KMS-11 (cell line): ENCODE results near the gene C12orf75.
"Not testable (repeated sequence)": the region's sequence is repeated elsewhere in the genome, so short reads cannot be mapped to it uniquely, and the experiment has no call there.

Source experiments
- H2AFZ ChIP-seq: fragments of 200-600 bp; sonication (generic); 2 replicates; pipeline ENCODE4 v1.6.1; 2016; ENCODE audit warnings: antibody characterized with exemption, mixed run types, low read depth
- H3K27ac ChIP-seq: fragments of 200-600 bp; sonication (generic); 2 replicates; pipeline ENCODE4 v1.6.1; 2016; ENCODE audit warnings: mild to moderate bottlenecking, mixed run types
- H3K27me3 ChIP-seq: fragments of 200-600 bp; sonication (generic); 2 replicates; pipeline ENCODE4 v1.6.1; 2017; ENCODE audit warnings: mild to moderate bottlenecking, low read depth, mixed run types, moderate library complexity; ENCODE audit not compliant: insufficient read depth
- H3K36me3 ChIP-seq: fragments of 200-600 bp; sonication (generic); 2 replicates; pipeline ENCODE4 v1.6.1; 2017; ENCODE audit warnings: mild to moderate bottlenecking, mixed run types; ENCODE audit not compliant: insufficient read depth
- H3K4me1 ChIP-seq: fragments of 200-600 bp; sonication (generic); 2 replicates; pipeline ENCODE4 v1.6.1; 2016; ENCODE audit warnings: mild to moderate bottlenecking, low read depth, mixed run types; ENCODE audit not compliant: poor library complexity, severe bottlenecking
- H3K4me2 ChIP-seq: fragments of 200-600 bp; sonication (generic); 2 replicates; pipeline ENCODE4 v1.7.0; 2016; ENCODE audit warnings: mild to moderate bottlenecking, mixed run types
- H3K4me3 ChIP-seq: fragments of 200-600 bp; sonication (generic); IDR thresholded peaks from 2 replicates; pipeline ENCODE4 v1.6.1; 2017; ENCODE audit warnings: low read depth, low read length, mixed read lengths; ENCODE audit not compliant: insufficient read depth
- H3K79me2 ChIP-seq: fragments of 200-600 bp; sonication (generic); 2 replicates; pipeline ENCODE4 v1.6.1; 2016; ENCODE audit warnings: low read depth, mixed run types; ENCODE audit not compliant: insufficient read depth
- H3K9ac ChIP-seq: fragments of 200-600 bp; sonication (generic); 2 replicates; pipeline ENCODE4 v1.6.1; 2016; ENCODE audit warnings: mild to moderate bottlenecking, mixed run types
- H4K20me1 ChIP-seq: fragments of 200-600 bp; sonication (generic); 2 replicates; pipeline ENCODE4 v1.6.1; 2016; ENCODE audit warnings: mild to moderate bottlenecking, mixed run types; ENCODE audit not compliant: insufficient read depth
- CTCF ChIP-seq: fragments of 200-600 bp; sonication (generic); conservative IDR thresholded peaks from 2 replicates; pipeline ENCODE4 v1.6.1; 2017; ENCODE audit warnings: low read depth, mild to moderate bottlenecking, antibody characterized with exemption, low read length, moderate library complexity, mixed read lengths

C12orf75 gene

GRCh38 chr12:105296116-105297089 lies 34.1 kb upstream of the C12orf75 start:
- Histone ChIP-seq H3K27me3 (no peaks in the 10 kb centered on the region), H3K4me2 (no peak overlapping the region), H3K4me1 (no peaks in the 10 kb centered on the region), H3K4me3 (no peak overlapping the region), H4K20me1 (no peaks in the 10 kb centered on the region), H2AFZ (no peak overlapping the region), H3K27ac (no peak overlapping the region), H3K9ac (no peak overlapping the region), H3K79me2 (no peaks in the 10 kb centered on the region), H3K36me3 (no peaks in the 10 kb centered on the region)
- TF ChIP-seq CTCF = no peak

- no peaks in the 10 kb centered on the region for H4K20me1 ChIP-seq
- TF ChIP-seq CTCF = no peak
- H3K4me1 ChIP-seq = no peaks in the 10 kb centered on the region
- H3K4me2 ChIP-seq = no peak overlapping the region
- no peak overlapping the region for H3K9ac ChIP-seq
- no peaks in the 10 kb centered on the region for H3K27me3 ChIP-seq
- no peaks in the 10 kb centered on the region for H3K79me2 ChIP-seq
- H3K36me3 ChIP-seq = no peaks in the 10 kb centered on the region
- no peak overlapping the region for H2AFZ ChIP-seq
- H3K27ac ChIP-seq = no peak overlapping the region
- no peak overlapping the region for H3K4me3 ChIP-seq
Observed at GRCh38 chr12:105300883-105301282, 29.6 kb upstream of the C12orf75 start.

- Histone ChIP-seq H3K36me3 (no peaks in the 10 kb centered on the region), H3K4me2 (no peak overlapping the region), H3K9ac (no peak overlapping the region), H3K27me3 (no peaks in the 10 kb centered on the region), H3K4me1 (no peaks in the 10 kb centered on the region), H3K4me3 (no peak overlapping the region), H4K20me1 (no peaks in the 10 kb centered on the region), H3K27ac (no peak overlapping the region), H3K79me2 (no peaks in the 10 kb centered on the region), H2AFZ (no peak overlapping the region)
- no peak for TF ChIP-seq CTCF
Observed at GRCh38 chr12:105301696-105302095, 28.8 kb upstream of the C12orf75 start.

GRCh38 chr12:105302986-105303385 lies 27.5 kb upstream of the C12orf75 start:
- not testable (repeated sequence) for H3K36me3 ChIP-seq, H3K79me2 ChIP-seq, H3K9ac ChIP-seq, H3K4me3 ChIP-seq, H3K27ac ChIP-seq, H3K4me1 ChIP-seq, H3K4me2 ChIP-seq, H2AFZ ChIP-seq, H4K20me1 ChIP-seq, H3K27me3 ChIP-seq

GRCh38 chr12:105304626-105305025 lies 25.9 kb upstream of the C12orf75 start:
- H3K36me3 ChIP-seq, H3K9ac ChIP-seq, H4K20me1 ChIP-seq, H3K27ac ChIP-seq, H3K79me2 ChIP-seq, H3K27me3 ChIP-seq, H3K4me1 ChIP-seq, H2AFZ ChIP-seq, H3K4me2 ChIP-seq, H3K4me3 ChIP-seq: not testable (repeated sequence)

GRCh38 chr12:105307601-105308314 lies 22.7 kb upstream of the C12orf75 start:
- not testable (repeated sequence) for H3K4me3 ChIP-seq, H3K27ac ChIP-seq, H3K36me3 ChIP-seq, H3K4me1 ChIP-seq, H4K20me1 ChIP-seq, H3K9ac ChIP-seq, H3K27me3 ChIP-seq, H3K79me2 ChIP-seq, H2AFZ ChIP-seq, H3K4me2 ChIP-seq

- H3K9ac ChIP-seq, H2AFZ ChIP-seq, H3K4me3 ChIP-seq, H3K4me1 ChIP-seq, H3K4me2 ChIP-seq, H3K36me3 ChIP-seq, H3K27ac ChIP-seq, H4K20me1 ChIP-seq, H3K27me3 ChIP-seq, H3K79me2 ChIP-seq: not testable (repeated sequence)
Observed at GRCh38 chr12:105308839-105309238, 21.7 kb upstream of the C12orf75 start.
